ENCODE data around the gene PDE6A.
"Not testable (repeated sequence)": the region's sequence is repeated elsewhere in the genome, so short reads cannot be mapped to it uniquely, and the experiment has no call there.

Gene PDE6A

GRCh38 chr5:149951138-149951749, 6.7 kb upstream of the PDE6A start:
- no peak for DNase-seq

GRCh38 chr5:149948993-149949392, 4.4 kb upstream of the PDE6A start:
- DNase-seq = no peak

GRCh38 chr5:149946118-149946517, 1.5 kb upstream of the PDE6A start:
- DNase-seq = no peak

GRCh38 chr5:149943177-149943949, 1.2 kb downstream of the PDE6A start:
- DNase-seq = not testable (repeated sequence)

- DNase-seq = not testable (repeated sequence)
Measured at GRCh38 chr5:149942741-149943169, 1.8 kb downstream of the PDE6A start.

GRCh38 chr5:149942199-149942598, 2.4 kb downstream of the PDE6A start:
- no peak for DNase-seq

- DNase-seq = no peak
Measured at GRCh38 chr5:149941795-149942194, 2.8 kb downstream of the PDE6A start.

- DNase-seq = no peak
Measured at GRCh38 chr5:149940941-149941644, 3.5 kb downstream of the PDE6A start.

- peak; percentile 60 for DNase-seq
Measured at GRCh38 chr5:149940077-149940574, 4.5 kb downstream of the PDE6A start.

- DNase-seq = no peak
Measured at GRCh38 chr5:149939546-149939945, 5.0 kb downstream of the PDE6A start.

GRCh38 chr5:149938791-149939358, 5.7 kb downstream of the PDE6A start:
- DNase-seq = peak; percentile 33

GRCh38 chr5:149938279-149938678, 6.3 kb downstream of the PDE6A start:
- DNase-seq = no peak

GRCh38 chr5:149937610-149938009, 7.0 kb downstream of the PDE6A start:
- no peak for DNase-seq

GRCh38 chr5:149936700-149937091, 7.9 kb downstream of the PDE6A start:
- DNase-seq = no peak

GRCh38 chr5:149936044-149936699, 8.4 kb downstream of the PDE6A start:
- DNase-seq = no peak

GRCh38 chr5:149935431-149935901, 9.1 kb downstream of the PDE6A start:
- no peak for DNase-seq

GRCh38 chr5:149932445-149933350, 11.9 kb downstream of the PDE6A start:
- no peak for DNase-seq

- DNase-seq = no peak
Measured at GRCh38 chr5:149931992-149932436, 12.6 kb downstream of the PDE6A start.

GRCh38 chr5:149930749-149931574, 13.6 kb downstream of the PDE6A start:
- no peak for DNase-seq

GRCh38 chr5:149930043-149930748, 14.4 kb downstream of the PDE6A start:
- DNase-seq = no peak
